Naive thymus-derived CD8-positive, alpha-beta T cell (primary cell): ENCODE data around the gene RIMBP2. TPM values are rescaled to one million over a fixed set of nuclear protein-coding genes. Genes with fewer than 3 reads are reported as not detected.
A peak's percentile ranks its signal among the peaks of the same experiment; 100 is the strongest.
"Not testable (repeated sequence)": the region's sequence is repeated elsewhere in the genome, so short reads cannot be mapped to it uniquely, and the experiment has no call there.

Experiments used
- ATAC-seq, 2 donors: fragments of 150-1000 bp; cut with Tn5 transposase in 1 of 2; sonication (Bioruptor Pico), chemical (Tn5 transposase) in 1 of 2; 1 replicate in 1 of 2; 2 replicates in 1 of 2; pipeline ENCODE4 v1.10.0; 2021; ENCODE audit warnings: mild to moderate bottlenecking in 2 of 2, moderate library complexity in 2 of 2
- POLR2A ChIA-PET: fragments of 350-600 bp; sonication (Branson Sonifier 250); formaldehyde crosslinking; loops from one replicate; lab custom pipeline; 2021; ENCODE audit warnings: antibody characterized with exemption; lab: Charles Lee
- DNase-seq, 10 donors: peaks; one replicate each; pipeline versions ENCODE4 v3.0.0 to v3.0.0-alpha.2; 2020 to 2022
- H3K27ac Mint-ChIP-seq, 10 donors: one replicate each; pipeline ENCODE4 v1.8.0; 2020 to 2022; ENCODE audit warnings: mild to moderate bottlenecking in 10 of 10, mixed read lengths in 10 of 10, moderate library complexity in 4 of 10, inconsistent platforms in 1 of 10
- H3K27me3 Mint-ChIP-seq, 5 donors: one replicate each; pipeline ENCODE4 v1.8.0; 2021 to 2022; ENCODE audit warnings: mixed read lengths in 5 of 5
- H3K36me3 Mint-ChIP-seq, 3 donors: one replicate each; pipeline ENCODE4 v1.8.0; 2020 to 2022; ENCODE audit warnings: mixed read lengths in 3 of 3, mild to moderate bottlenecking in 2 of 3, inconsistent platforms in 1 of 3
- H3K4me1 Mint-ChIP-seq, 4 donors: one replicate each; pipeline ENCODE4 v1.8.0; 2021 to 2022; ENCODE audit warnings: mixed read lengths in 4 of 4
- H3K4me3 Mint-ChIP-seq, 10 donors: one replicate each; pipeline ENCODE4 v1.8.0; 2020 to 2022; ENCODE audit warnings: mild to moderate bottlenecking in 10 of 10, mixed read lengths in 10 of 10, moderate library complexity in 6 of 10, inconsistent platforms in 1 of 10
- H3K9me3 Mint-ChIP-seq, 9 donors: one replicate each; pipeline ENCODE4 v1.8.0; 2020 to 2022; ENCODE audit warnings: mixed read lengths in 9 of 9, mild to moderate bottlenecking in 3 of 9, inconsistent platforms in 1 of 9, moderate library complexity in 1 of 9
- polyA plus RNA-seq, 3 donors: library from polyadenylated mRNA; unstranded; fragments of 300-500 nt; fragmentation: Illumina TruSeq; gene quantifications; one replicate each; pipeline ENCODE4 v1.2.3, GENCODE V29; 2021
- total RNA-seq, 8 experiments: library from RNA in 2 of 8; stranded (reverse) in 2 of 8; gene quantifications; one replicate each; pipeline ENCODE4 v1.2.3 and lab custom pipeline; 2021 to 2026

Gene RIMBP2
- total and polyA plus RNA-seq, 5 experiments from 2014 or later, result not detected

GRCh38 chr12:130747867-130748740 lies 32.0 kb upstream of the RIMBP2 start:
- Mint-ChIP-seq H3K27me3 (peaks cover 8 to 34% (median 18%) of the 10 kb centered on the region in 5 donors), H3K4me3 (peak overlapping the region in 5 of 10 donors; percentile 1 to 60 (median 20)), H3K27ac (peak overlapping the region in 7 of 10 donors; percentile 29 to 79 (median 50)), H3K36me3 (no peaks in the 10 kb centered on the region), H3K4me1 (peaks cover 5 to 11% (median 7%) of the 10 kb centered on the region in 4 donors), H3K9me3 (peaks cover 0 to 8% (median 0%) of the 10 kb centered on the region in 9 donors)
- DNase-seq (peak; percentile 41 to 79 (median 64)), ATAC-seq (peak; percentile 84 to 91)
- POLR2A ChIA-PET, result no interaction called here

GRCh38 chr12:130746546-130746945 lies 30.4 kb upstream of the RIMBP2 start:
- Mint-ChIP-seq H3K4me1 (peaks cover 5 to 9% (median 7%) of the 10 kb centered on the region in 4 donors), H3K9me3 (peaks cover 0 to 9% (median 0%) of the 10 kb centered on the region in 9 donors), H3K4me3 (no peak overlapping the region), H3K27me3 (peaks cover 8 to 46% (median 21%) of the 10 kb centered on the region in 5 donors), H3K36me3 (peaks cover 0 to 1% (median 0%) of the 10 kb centered on the region in 3 donors), H3K27ac (no peak overlapping the region)
- DNase-seq, result no peak
- POLR2A ChIA-PET, result no interaction called here
- ATAC-seq, result no peak

GRCh38 chr12:130745921-130746320 lies 29.8 kb upstream of the RIMBP2 start:
- DNase-seq (no peak), ATAC-seq (no peak)
- Mint-ChIP-seq H3K9me3 (peaks cover 0 to 15% (median under 1%) of the 10 kb centered on the region in 9 donors), H3K27me3 (peaks cover 8 to 46% (median 22%) of the 10 kb centered on the region in 5 donors), H3K36me3 (peaks cover 0 to 7% (median 2%) of the 10 kb centered on the region in 3 donors), H3K4me3 (no peak overlapping the region), H3K27ac (no peak overlapping the region), H3K4me1 (peaks cover 5 to 9% (median 7%) of the 10 kb centered on the region in 4 donors)
- POLR2A ChIA-PET, result no interaction called here

- H3K9me3 Mint-ChIP-seq, result peaks cover 0 to 22% (median 4%) of the 10 kb centered on the region in 9 donors
- ATAC-seq, result no peak
- H3K27me3 Mint-ChIP-seq, result peaks cover 15 to 58% (median 32%) of the 10 kb centered on the region in 5 donors
- peaks cover 5 to 9% (median 7%) of the 10 kb centered on the region in 4 donors for H3K4me1 Mint-ChIP-seq
- no peak overlapping the region for H3K27ac Mint-ChIP-seq
- POLR2A ChIA-PET, result no interaction called here
- peaks cover 0 to 16% (median 2%) of the 10 kb centered on the region in 3 donors for H3K36me3 Mint-ChIP-seq
- no peak overlapping the region for H3K4me3 Mint-ChIP-seq
- no peak for DNase-seq
Measured at GRCh38 chr12:130744274-130744673, 28.2 kb upstream of the RIMBP2 start.

- POLR2A ChIA-PET, result no interaction called here
- H3K4me3 Mint-ChIP-seq, result no peak overlapping the region
- no peak for ATAC-seq
- peaks cover 0 to 16% (median 2%) of the 10 kb centered on the region in 3 donors for H3K36me3 Mint-ChIP-seq
- H3K4me1 Mint-ChIP-seq, result peaks cover 5 to 9% (median 7%) of the 10 kb centered on the region in 4 donors
- H3K27me3 Mint-ChIP-seq, result peaks cover 15 to 58% (median 32%) of the 10 kb centered on the region in 5 donors
- H3K27ac Mint-ChIP-seq, result no peak overlapping the region
- peaks cover 0 to 22% (median 5%) of the 10 kb centered on the region in 9 donors for H3K9me3 Mint-ChIP-seq
- DNase-seq, result no peak
Measured at GRCh38 chr12:130743606-130744005, 27.5 kb upstream of the RIMBP2 start.

GRCh38 chr12:130743176-130743575 lies 27.1 kb upstream of the RIMBP2 start:
- peaks cover 0 to 22% (median 7%) of the 10 kb centered on the region in 9 donors for H3K9me3 Mint-ChIP-seq
- H3K36me3 Mint-ChIP-seq, result peaks cover 0 to 16% (median 2%) of the 10 kb centered on the region in 3 donors
- DNase-seq, result no peak
- peaks cover 17 to 56% (median 32%) of the 10 kb centered on the region in 5 donors for H3K27me3 Mint-ChIP-seq
- H3K4me1 Mint-ChIP-seq, result peaks cover 4 to 7% (median 6%) of the 10 kb centered on the region in 4 donors
- no peak overlapping the region for H3K27ac Mint-ChIP-seq
- no peak for ATAC-seq
- no peak overlapping the region for H3K4me3 Mint-ChIP-seq
- POLR2A ChIA-PET, result no interaction called here

GRCh38 chr12:130742716-130743115 lies 26.6 kb upstream of the RIMBP2 start:
- peaks cover 0 to 16% (median 2%) of the 10 kb centered on the region in 3 donors for H3K36me3 Mint-ChIP-seq
- no peak overlapping the region for H3K4me3 Mint-ChIP-seq
- peaks cover 0 to 22% (median 7%) of the 10 kb centered on the region in 9 donors for H3K9me3 Mint-ChIP-seq
- peaks cover 0 to 2% (median 1%) of the 10 kb centered on the region in 4 donors for H3K4me1 Mint-ChIP-seq
- no peak overlapping the region for H3K27ac Mint-ChIP-seq
- DNase-seq (no peak), ATAC-seq (no peak)
- peaks cover 14 to 54% (median 28%) of the 10 kb centered on the region in 5 donors for H3K27me3 Mint-ChIP-seq
- POLR2A ChIA-PET, result no interaction called here

- H3K4me1 Mint-ChIP-seq, result no peaks in the 10 kb centered on the region
- H3K27ac Mint-ChIP-seq, result no peak overlapping the region
Measured at GRCh38 chr12:130742112-130742511, 26.0 kb upstream of the RIMBP2 start.

GRCh38 chr12:130739571-130739970 lies 23.5 kb upstream of the RIMBP2 start:
- DNase-seq (no peak), ATAC-seq (no peak)
- peaks cover 15 to 72% (median 41%) of the 10 kb centered on the region in 5 donors for H3K27me3 Mint-ChIP-seq
- no peak overlapping the region for H3K27ac Mint-ChIP-seq
- POLR2A ChIA-PET, result no interaction called here
- peaks cover 0 to 22% (median 7%) of the 10 kb centered on the region in 9 donors for H3K9me3 Mint-ChIP-seq
- H3K4me3 Mint-ChIP-seq, result no peak overlapping the region
- H3K4me1 Mint-ChIP-seq, result no peaks in the 10 kb centered on the region
- peaks cover 0 to 16% (median 2%) of the 10 kb centered on the region in 3 donors for H3K36me3 Mint-ChIP-seq

More at GRCh38 chr12:130742112-130742511, 26.0 kb upstream of the RIMBP2 start:
- Mint-ChIP-seq H3K36me3 (peaks cover 0 to 16% (median 2%) of the 10 kb centered on the region in 3 donors), H3K9me3 (peaks cover 0 to 22% (median 7%) of the 10 kb centered on the region in 9 donors), H3K27me3 (peaks cover 13 to 58% (median 32%) of the 10 kb centered on the region in 5 donors), H3K4me3 (no peak overlapping the region)
- DNase-seq (no peak), ATAC-seq (no peak)
- POLR2A ChIA-PET, result no interaction called here

- Mint-ChIP-seq H3K36me3 (peaks cover 0 to 16% (median 2%) of the 10 kb centered on the region in 3 donors), H3K9me3 (peaks cover 0 to 18% (median 7%) of the 10 kb centered on the region in 9 donors), H3K27me3 (peaks cover 17 to 72% (median 37%) of the 10 kb centered on the region in 5 donors)
- ATAC-seq, DNase-seq, H3K27ac Mint-ChIP-seq, H3K4me1 Mint-ChIP-seq, H3K4me3 Mint-ChIP-seq, POLR2A ChIA-PET: not testable (repeated sequence)
Measured at GRCh38 chr12:130738403-130738802, 22.3 kb upstream of the RIMBP2 start.

- Mint-ChIP-seq H3K36me3 (peaks cover 0 to 16% (median 2%) of the 10 kb centered on the region in 3 donors), H3K9me3 (peaks cover 0 to 18% (median 7%) of the 10 kb centered on the region in 9 donors), H3K27ac (no peak overlapping the region), H3K27me3 (peaks cover 18 to 67% (median 37%) of the 10 kb centered on the region in 5 donors), H3K4me1 (no peaks in the 10 kb centered on the region), H3K4me3 (no peak overlapping the region)
- no peak for DNase-seq
- POLR2A ChIA-PET, result no interaction called here
- ATAC-seq, result no peak
Measured at GRCh38 chr12:130737731-130738130, 21.6 kb upstream of the RIMBP2 start.

GRCh38 chr12:130729344-130729743 lies 13.2 kb upstream of the RIMBP2 start:
- peaks cover 6 to 39% (median 12%) of the 10 kb centered on the region in 5 donors for H3K27me3 Mint-ChIP-seq
- H3K9me3 Mint-ChIP-seq, result peaks cover 2 to 30% (median 15%) of the 10 kb centered on the region in 9 donors
- no peak for DNase-seq
- no peak overlapping the region for H3K4me3 Mint-ChIP-seq
- ATAC-seq, result no peak
- peaks cover 0 to under 1% (median 0%) of the 10 kb centered on the region in 3 donors for H3K36me3 Mint-ChIP-seq
- H3K4me1 Mint-ChIP-seq, result no peaks in the 10 kb centered on the region
- POLR2A ChIA-PET, result no interaction called here
- H3K27ac Mint-ChIP-seq, result no peak overlapping the region
